Keratinocyte (primary cell): ENCODE results near the gene DRAP1. TPM values are rescaled to one million over a fixed set of nuclear protein-coding genes. Genes with fewer than 3 reads are reported as not detected.

Experiments
- DNase-seq: peaks from one replicate; pipeline ENCODE4 v3.0.0-alpha.2; 2011; ENCODE audit warnings: low read depth, missing footprints, low spot score
- FAIRE-seq: peaks from 2 replicates; lab custom pipeline; 2011; peaks lifted over from hg19 to GRCh38; lab: Jason Lieb, UNC
- H2AFZ ChIP-seq: 2 replicates; pipeline ENCODE4 v1.6.0; 2012; ENCODE audit warnings: low read length, control low read depth, inconsistent platforms; ENCODE audit not compliant: control insufficient read depth
- H3K27ac ChIP-seq: 2 replicates; pipeline ENCODE4 v1.5.1; 2011; ENCODE audit warnings: low read length; ENCODE audit not compliant: control insufficient read depth, insufficient read depth
- H3K27me3 ChIP-seq: 3 replicates; pipeline ENCODE4 v1.6.0; 2011; ENCODE audit warnings: low read length; ENCODE audit not compliant: control insufficient read depth, insufficient read depth; ENCODE audit errors: extremely low read depth
- H3K36me3 ChIP-seq, 2 experiments: 2 replicates in 1 of 2; 3 replicates in 1 of 2; pipeline ENCODE4 v1.5.1; 2011; ENCODE audit warnings: low read length in 2 of 2, mild to moderate bottlenecking in 1 of 2; ENCODE audit not compliant: control insufficient read depth in 2 of 2, insufficient read depth in 2 of 2; ENCODE audit errors: extremely low read depth in 1 of 2
- H3K4me1 ChIP-seq: 3 replicates; pipeline ENCODE4 v1.5.1; 2011; ENCODE audit warnings: low read length; ENCODE audit not compliant: control insufficient read depth, insufficient read depth; ENCODE audit errors: extremely low read depth
- H3K4me2 ChIP-seq: 3 replicates; pipeline ENCODE4 v1.6.0; 2011; ENCODE audit warnings: low read depth, low read length; ENCODE audit not compliant: control insufficient read depth, insufficient read depth; ENCODE audit errors: extremely low read depth
- H3K4me3 ChIP-seq, 3 experiments: fragments of 200-600 bp in 1 of 3; sonication (generic) in 1 of 3; 2 replicates in 2 of 3; 3 replicates in 1 of 3; pipeline ENCODE4 v1.5.1; 2011 to 2016; ENCODE audit warnings: low read length in 3 of 3, mild to moderate bottlenecking in 3 of 3, control low read depth in 2 of 3, inconsistent platforms in 1 of 3, low read depth in 1 of 3, mixed read lengths in 1 of 3, mixed run types in 1 of 3, moderate library complexity in 1 of 3; ENCODE audit not compliant: control insufficient read depth in 2 of 3, insufficient read depth in 2 of 3; ENCODE audit errors: extremely low read depth in 1 of 3
- H3K79me2 ChIP-seq: 2 replicates; pipeline ENCODE4 v1.6.0; 2012; ENCODE audit warnings: low read length; ENCODE audit not compliant: control insufficient read depth, insufficient read depth
- H3K9ac ChIP-seq: 3 replicates; pipeline ENCODE4 v1.6.0; 2011; ENCODE audit warnings: low read length; ENCODE audit not compliant: control insufficient read depth, insufficient read depth; ENCODE audit errors: extremely low read depth
- H3K9me1 ChIP-seq: 3 replicates; pipeline ENCODE4 v1.6.0; 2011; ENCODE audit warnings: low read length; ENCODE audit not compliant: control insufficient read depth, insufficient read depth; ENCODE audit errors: extremely low read depth
- H3K9me3 ChIP-seq: 2 replicates; pipeline ENCODE4 v1.5.1; 2012; ENCODE audit warnings: low read depth, low read length; ENCODE audit not compliant: control insufficient read depth
- H4K20me1 ChIP-seq: 3 replicates; pipeline ENCODE4 v1.6.0; 2011; ENCODE audit warnings: low read length; ENCODE audit not compliant: control insufficient read depth, insufficient read depth; ENCODE audit errors: extremely low read depth
- EZH2 ChIP-seq: IDR thresholded peaks from one replicate; pipeline ENCODE4 v1.6.1; 2012; ENCODE audit warnings: inconsistent platforms, mild to moderate bottlenecking, low read length, moderate library complexity
- dilution Hi-C: fragments of 300-500 bp; cut with MboI; formaldehyde crosslinking; loops from one replicate; pipeline ENCODE4 v1.7.0; 2020; ENCODE audit warnings: low sequenced_read_pairs; ENCODE audit not compliant: extremely low pct_ligation_motif_present
- polyA plus RNA-seq, 5 experiments: library from polyadenylated mRNA; depleted of rRNA in 3 of 5; stranded (reverse) in 3 of 5; stranded (forward) in 1 of 5; unstranded in 1 of 5; fragments of >200 nt; gene quantifications; 1 replicate in 1 of 5; 2 replicates in 3 of 5; 3 replicates in 1 of 5; pipeline versions ENCODE4 v1.2.1 to v1.2.3, GENCODE V29; 2011 to 2012; ENCODE audit warnings: missing spikeins in 2 of 5, low read depth in 1 of 5, low replicate concordance in 1 of 5
- TF ChIP-seq, protein P1 (sequence below), 3 experiments: IDR thresholded peaks in 1 of 3; conservative IDR thresholded peaks in 1 of 3; optimal IDR thresholded peaks in 1 of 3; 2 replicates in 2 of 3; 3 replicates in 1 of 3; pipeline versions ENCODE3 to v1.5.1; 2011; ENCODE audit warnings: low read length in 3 of 3, mild to moderate bottlenecking in 3 of 3, moderate library complexity in 2 of 3, control low read depth in 1 of 3, inconsistent platforms in 1 of 3; ENCODE audit not compliant: insufficient read depth in 2 of 3; ENCODE audit errors: extremely low read depth in 1 of 3

Gene DRAP1
- polyA plus RNA-seq, 1 donor (not counting 4 experiments of a cell fraction or from before 2014, with no cell fraction given): 135 TPM

DNA sequence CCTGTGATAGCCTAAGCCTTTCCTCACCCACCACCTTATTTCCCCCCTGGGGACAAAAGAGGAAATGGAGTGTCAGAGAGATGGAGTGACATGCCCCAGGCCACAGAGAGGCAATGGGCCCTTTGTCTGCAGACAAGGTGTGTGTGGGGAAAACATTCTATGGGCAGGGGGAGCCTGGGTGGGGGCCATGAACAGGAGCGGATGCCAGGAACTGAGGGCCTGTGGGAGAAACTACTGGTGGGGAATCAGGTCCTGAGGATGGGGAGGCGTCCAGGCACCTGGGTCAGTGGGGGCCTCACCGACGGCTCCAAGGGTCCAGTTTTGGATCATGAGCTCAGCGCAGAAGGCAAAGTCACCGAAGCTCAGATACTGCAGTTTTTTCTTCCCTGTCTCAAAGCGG lies 34.0 kb upstream of the DRAP1 start:
- Histone ChIP-seq H3K4me3 (no peak overlapping the region), H3K4me1 (peaks cover 24% of the 10 kb centered on the region), H3K9me1 (no peaks in the 10 kb centered on the region), H4K20me1 (no peaks in the 10 kb centered on the region), H3K27me3 (no peaks in the 10 kb centered on the region), H2AFZ (no peak overlapping the region), H3K79me2 (peaks cover 17% of the 10 kb centered on the region), H3K9me3 (no peaks in the 10 kb centered on the region), H3K36me3 (peaks cover 31 to 46% of the 10 kb centered on the region in 2 experiments), H3K4me2 (no peak overlapping the region), H3K27ac (no peak overlapping the region), H3K9ac (no peak overlapping the region)
- no peak for DNase-seq
- no peak for TF ChIP-seq EZH2
- TF ChIP-seq, protein P1, sequence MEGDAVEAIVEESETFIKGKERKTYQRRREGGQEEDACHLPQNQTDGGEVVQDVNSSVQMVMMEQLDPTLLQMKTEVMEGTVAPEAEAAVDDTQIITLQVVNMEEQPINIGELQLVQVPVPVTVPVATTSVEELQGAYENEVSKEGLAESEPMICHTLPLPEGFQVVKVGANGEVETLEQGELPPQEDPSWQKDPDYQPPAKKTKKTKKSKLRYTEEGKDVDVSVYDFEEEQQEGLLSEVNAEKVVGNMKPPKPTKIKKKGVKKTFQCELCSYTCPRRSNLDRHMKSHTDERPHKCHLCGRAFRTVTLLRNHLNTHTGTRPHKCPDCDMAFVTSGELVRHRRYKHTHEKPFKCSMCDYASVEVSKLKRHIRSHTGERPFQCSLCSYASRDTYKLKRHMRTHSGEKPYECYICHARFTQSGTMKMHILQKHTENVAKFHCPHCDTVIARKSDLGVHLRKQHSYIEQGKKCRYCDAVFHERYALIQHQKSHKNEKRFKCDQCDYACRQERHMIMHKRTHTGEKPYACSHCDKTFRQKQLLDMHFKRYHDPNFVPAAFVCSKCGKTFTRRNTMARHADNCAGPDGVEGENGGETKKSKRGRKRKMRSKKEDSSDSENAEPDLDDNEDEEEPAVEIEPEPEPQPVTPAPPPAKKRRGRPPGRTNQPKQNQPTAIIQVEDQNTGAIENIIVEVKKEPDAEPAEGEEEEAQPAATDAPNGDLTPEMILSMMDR (optimal IDR thresholded peaks at IDR 0.05 in 1 of 3, IDR thresholded peaks at IDR 0.05 in 1 of 3, conservative IDR thresholded peaks at IDR 0.05 in 1 of 3; ENCODE audit: extremely low read depth in 1 of 3, insufficient read depth in 2 of 3, low read length in 3 of 3): no peak
- dilution Hi-C loops: no loop called here
- no peak for FAIRE-seq

- no peak overlapping the region for H3K9ac ChIP-seq
- H3K9me1 ChIP-seq: no peaks in the 10 kb centered on the region
- dilution Hi-C loops: no loop called here
- no peaks in the 10 kb centered on the region for H4K20me1 ChIP-seq
- H3K36me3 ChIP-seq: peaks cover 31 to 46% of the 10 kb centered on the region in 2 experiments
- DNase-seq: no peak
- H3K9me3 ChIP-seq: no peaks in the 10 kb centered on the region
- TF ChIP-seq EZH2: no peak
- TF ChIP-seq, protein P1 (optimal IDR thresholded peaks at IDR 0.05 in 1 of 3, IDR thresholded peaks at IDR 0.05 in 1 of 3, conservative IDR thresholded peaks at IDR 0.05 in 1 of 3; ENCODE audit: extremely low read depth in 1 of 3, insufficient read depth in 2 of 3, low read length in 3 of 3): no peak
- no peak overlapping the region for H3K27ac ChIP-seq
- no peaks in the 10 kb centered on the region for H3K27me3 ChIP-seq
- H3K4me1 ChIP-seq: peaks cover 25% of the 10 kb centered on the region
- FAIRE-seq: no peak
- no peak overlapping the region for H3K4me3 ChIP-seq
- no peak overlapping the region for H3K4me2 ChIP-seq
- H3K79me2 ChIP-seq: peaks cover 17% of the 10 kb centered on the region
- no peak overlapping the region for H2AFZ ChIP-seq
Measured at GRCh38 chr11:65885808-65886536, 33.3 kb upstream of the DRAP1 start.
